Ovary (tissue), 3 donors: ENCODE measurements around the gene IFITM2.

Experiments used
- CTCF ChIP-seq, 3 donors: fragments of 450-650 bp in 2 of 3; fragments of 200-600 bp in 1 of 3; IDR thresholded peaks; one replicate each; pipeline versions ENCODE4 v1.5.1 to v1.8.0; 2016 to 2022; ENCODE audit warnings: antibody characterized with exemption in 3 of 3, mild to moderate bottlenecking in 1 of 3
- EP300 ChIP-seq: sonication (generic); formaldehyde crosslinking; IDR thresholded peaks from one replicate; pipeline ENCODE4 v1.6.1; 2017; ENCODE audit warnings: antibody characterized with exemption
- POLR2A ChIP-seq: fragments of 450-650 bp; IDR thresholded peaks from one replicate; pipeline ENCODE4 v1.6.1; 2017; ENCODE audit warnings: antibody characterized with exemption, mild to moderate bottlenecking, moderate library complexity
- donor health status: DM: no; HTN: no; CAD: no.

- TF ChIP-seq CTCF (IDR thresholded peaks at IDR 0.05) (no peak), POLR2A (no peak), EP300 (no peak)
Measured at GRCh38 chr11:285894-286220, 21.8 kb upstream of the IFITM2 start.
